GM12872 (cell line): Measurements from ENCODE around the gene COL4A4.

Experiments used
- TF ChIP-seq, protein P1 (sequence below): IDR thresholded peaks from 3 replicates; pipeline ENCODE4 v1.5.1; 2011; ENCODE audit warnings: low read depth, mild to moderate bottlenecking, low read length, moderate library complexity; ENCODE audit not compliant: insufficient read depth

The COL4A4 gene

DNA sequence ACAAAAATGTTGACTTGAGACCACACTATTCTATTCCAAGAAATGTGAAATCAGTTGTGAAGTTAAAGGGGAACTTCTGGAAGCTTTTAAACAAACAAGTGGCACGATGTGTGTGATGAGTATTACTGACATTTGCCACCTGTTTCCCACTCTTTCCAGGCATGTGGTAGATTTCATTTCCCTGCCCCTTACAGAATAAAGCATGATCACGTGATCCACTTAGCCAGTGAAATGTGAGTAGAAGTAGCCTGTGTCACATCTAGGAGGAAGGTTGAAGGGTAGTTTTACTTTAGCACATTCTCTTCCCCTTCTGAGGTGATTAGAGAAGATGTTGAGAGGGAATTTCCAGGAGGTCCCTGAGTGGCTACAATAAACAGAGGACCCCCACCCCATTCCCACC is 3.8 kb downstream of the COL4A4 start:
- TF ChIP-seq, protein P1, sequence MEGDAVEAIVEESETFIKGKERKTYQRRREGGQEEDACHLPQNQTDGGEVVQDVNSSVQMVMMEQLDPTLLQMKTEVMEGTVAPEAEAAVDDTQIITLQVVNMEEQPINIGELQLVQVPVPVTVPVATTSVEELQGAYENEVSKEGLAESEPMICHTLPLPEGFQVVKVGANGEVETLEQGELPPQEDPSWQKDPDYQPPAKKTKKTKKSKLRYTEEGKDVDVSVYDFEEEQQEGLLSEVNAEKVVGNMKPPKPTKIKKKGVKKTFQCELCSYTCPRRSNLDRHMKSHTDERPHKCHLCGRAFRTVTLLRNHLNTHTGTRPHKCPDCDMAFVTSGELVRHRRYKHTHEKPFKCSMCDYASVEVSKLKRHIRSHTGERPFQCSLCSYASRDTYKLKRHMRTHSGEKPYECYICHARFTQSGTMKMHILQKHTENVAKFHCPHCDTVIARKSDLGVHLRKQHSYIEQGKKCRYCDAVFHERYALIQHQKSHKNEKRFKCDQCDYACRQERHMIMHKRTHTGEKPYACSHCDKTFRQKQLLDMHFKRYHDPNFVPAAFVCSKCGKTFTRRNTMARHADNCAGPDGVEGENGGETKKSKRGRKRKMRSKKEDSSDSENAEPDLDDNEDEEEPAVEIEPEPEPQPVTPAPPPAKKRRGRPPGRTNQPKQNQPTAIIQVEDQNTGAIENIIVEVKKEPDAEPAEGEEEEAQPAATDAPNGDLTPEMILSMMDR, result no peak

GRCh38 chr2:227154986-227155774 is 8.8 kb downstream of the COL4A4 start:
- TF ChIP-seq, protein P1, result no peak

DNA sequence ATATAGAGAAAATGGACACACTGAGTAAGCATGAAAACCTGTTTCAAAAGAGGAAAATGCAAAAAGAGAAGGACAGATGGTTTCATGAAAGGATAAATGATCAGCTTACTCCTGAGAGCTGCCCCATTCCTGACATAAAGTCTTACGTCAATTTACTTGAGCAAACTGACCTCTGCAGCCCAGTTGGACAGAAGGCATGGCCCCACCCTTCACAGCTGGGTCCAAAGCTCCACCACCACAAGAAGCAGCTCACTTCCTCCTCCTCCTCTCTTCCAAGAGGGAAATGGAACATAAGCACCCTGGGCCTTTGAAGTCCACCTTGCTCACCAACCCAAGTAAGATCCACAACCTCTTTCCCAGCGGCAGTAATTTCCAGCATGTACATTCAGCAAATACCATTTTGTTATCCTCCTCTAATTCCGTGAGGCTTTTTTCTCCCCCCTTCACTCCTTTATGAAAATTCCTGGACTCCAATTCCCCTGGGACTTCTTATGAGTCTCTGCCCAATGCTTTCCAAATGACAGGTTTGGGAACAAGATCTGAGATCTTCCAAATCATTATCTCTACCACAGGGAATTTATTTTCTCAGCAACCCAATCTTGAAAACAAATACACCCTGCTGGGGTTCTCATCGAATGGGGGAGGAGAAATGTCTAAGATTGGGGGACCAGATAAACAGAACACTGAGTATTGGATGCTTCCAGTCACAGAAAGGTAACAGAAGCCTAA is 10.1 kb downstream of the COL4A4 start:
- TF ChIP-seq, protein P1, result no peak

- TF ChIP-seq, protein P1, result no peak
These were observed 10.7 kb downstream of the COL4A4 start for GRCh38 chr2:227153307-227153706.

GRCh38 chr2:227152093-227152766 is 11.8 kb downstream of the COL4A4 start:
- TF ChIP-seq, protein P1, result no peak

DNA sequence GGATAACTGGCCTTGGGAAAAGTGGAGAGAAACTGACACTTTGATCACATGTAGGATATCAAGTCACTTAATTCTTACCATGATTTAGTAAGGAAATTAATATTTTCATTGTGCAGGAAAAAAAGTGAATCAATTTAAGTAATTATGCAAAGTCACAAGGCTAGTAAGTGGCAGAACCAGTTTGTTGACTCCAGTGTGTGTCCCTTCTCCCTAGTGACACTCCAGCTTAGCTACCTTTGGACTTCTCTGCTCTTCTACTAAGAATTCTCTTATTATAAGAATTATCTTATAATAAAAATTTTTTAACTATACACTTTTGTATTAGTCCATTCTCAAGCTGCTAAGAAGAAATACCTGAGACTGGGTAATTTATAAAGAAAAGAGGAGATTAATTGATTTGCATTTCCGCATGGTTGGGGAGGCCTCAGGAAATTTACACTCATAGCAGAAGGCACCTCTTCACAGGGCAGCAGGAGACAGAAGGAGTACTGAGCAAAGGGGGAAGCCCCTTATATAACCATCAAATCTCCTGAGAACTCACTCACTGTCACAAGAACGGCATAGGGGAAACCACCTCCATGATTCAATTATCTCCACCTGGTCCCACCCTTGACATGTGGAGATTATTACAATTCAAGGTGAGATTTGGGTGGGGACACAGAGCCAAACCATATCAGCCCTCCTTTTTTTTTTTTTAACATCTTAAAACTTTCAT is 13.6 kb downstream of the COL4A4 start:
- TF ChIP-seq, protein P1, result no peak

- TF ChIP-seq, protein P1, result no peak
These were observed 15.9 kb downstream of the COL4A4 start for GRCh38 chr2:227148106-227148505.
